Peyer's patch (tissue), 4 donors: ENCODE data around the gene KASH5. TPM values are rescaled to one million over a fixed set of nuclear protein-coding genes. Genes with fewer than 3 reads are reported as not detected.

Source experiments
- DNase-seq, 3 donors: peaks; one replicate each; pipeline ENCODE4 v3.0.0-alpha.2; 2017 to 2019
- H3K27ac ChIP-seq, 4 donors: fragments of 200-600 bp; sonication (generic); one replicate each; pipeline ENCODE4 v1.5.1; 2016 to 2019
- H3K27me3 ChIP-seq, 2 donors: fragments of 200-600 bp; sonication (generic); one replicate each; pipeline ENCODE4 v1.5.1; 2019
- H3K36me3 ChIP-seq, 3 donors: fragments of 200-600 bp; sonication (generic); one replicate each; pipeline ENCODE4 v1.5.1; 2016 to 2019
- H3K4me1 ChIP-seq, 4 donors: fragments of 200-600 bp; sonication (generic); one replicate each; pipeline ENCODE4 v1.5.1; 2016 to 2019
- H3K4me3 ChIP-seq, 4 donors: fragments of 200-600 bp; sonication (generic); 1 replicate in 3 of 4; 2 replicates in 1 of 4; pipeline ENCODE4 v1.5.1; 2016 to 2019; ENCODE audit warnings: mild to moderate bottlenecking in 1 of 4
- H3K9me3 ChIP-seq, 4 donors: fragments of 200-600 bp; sonication (generic); one replicate each; pipeline ENCODE4 v1.5.1; 2016 to 2019; ENCODE audit warnings: mild to moderate bottlenecking in 1 of 4
- CTCF ChIP-seq, 6 experiments: fragments of 450-650 bp in 4 of 6; fragments of 200-600 bp in 2 of 6; sonication (generic) in 1 of 6; IDR thresholded peaks; one replicate each; pipeline ENCODE4 v1.5.1; 2017 to 2019; ENCODE audit warnings: antibody characterized with exemption in 6 of 6, mild to moderate bottlenecking in 3 of 6, moderate library complexity in 1 of 6
- POLR2A ChIP-seq, 2 donors: fragments of 450-650 bp; IDR thresholded peaks; one replicate each; pipeline ENCODE4 v1.5.1; 2017; ENCODE audit warnings: antibody characterized with exemption in 2 of 2, mild to moderate bottlenecking in 2 of 2, moderate library complexity in 2 of 2
- total RNA-seq, 4 donors: library from RNA; depleted of rRNA; stranded (reverse); fragments of >200 nt; gene quantifications; one replicate each; pipeline ENCODE4 v1.1.0, GENCODE V29; 2016

KASH5 gene
- total RNA-seq, 4 donors from 2014 or later: not detected

GRCh38 chr19:49431330-49431749 is 43.3 kb downstream of the KASH5 start:
- H3K9me3 ChIP-seq: peaks cover 0 to 3% (median 0%) of the 10 kb centered on the region in 4 donors
- H3K4me1 ChIP-seq: peaks cover 0 to 12% (median 5%) of the 10 kb centered on the region in 4 donors
- TF ChIP-seq CTCF (IDR thresholded peaks at IDR 0.05) (no peak), POLR2A (IDR thresholded peaks at IDR 0.05) (no peak)
- H3K27me3 ChIP-seq: peaks cover 0 to 82% of the 10 kb centered on the region in 2 donors
- H3K36me3 ChIP-seq: no peaks in the 10 kb centered on the region
- no peak overlapping the region for H3K4me3 ChIP-seq
- DNase-seq: no peak
- H3K27ac ChIP-seq: no peak overlapping the region

- Histone ChIP-seq H3K4me1 (peaks cover 0 to 12% (median 5%) of the 10 kb centered on the region in 4 donors), H3K9me3 (peaks cover 0 to 4% (median 0%) of the 10 kb centered on the region in 4 donors), H3K27ac (no peak overlapping the region), H3K4me3 (no peak overlapping the region), H3K27me3 (peaks cover 0 to 82% of the 10 kb centered on the region in 2 donors), H3K36me3 (no peaks in the 10 kb centered on the region)
- TF ChIP-seq CTCF (IDR thresholded peaks at IDR 0.05) (no peak), POLR2A (IDR thresholded peaks at IDR 0.05) (no peak)
- DNase-seq: no peak
Measured at GRCh38 chr19:49432141-49433073, 44.4 kb downstream of the KASH5 start.

- peaks cover 0 to 73% of the 10 kb centered on the region in 2 donors for H3K27me3 ChIP-seq
- no peak for DNase-seq
- peaks cover 0 to 4% (median 0%) of the 10 kb centered on the region in 4 donors for H3K9me3 ChIP-seq
- no peak overlapping the region for H3K27ac ChIP-seq
- H3K4me3 ChIP-seq: no peak overlapping the region
- peaks cover 0 to 4% (median 2%) of the 10 kb centered on the region in 4 donors for H3K4me1 ChIP-seq
- H3K36me3 ChIP-seq: no peaks in the 10 kb centered on the region
- TF ChIP-seq CTCF (IDR thresholded peaks at IDR 0.05): no peak
- TF ChIP-seq POLR2A (IDR thresholded peaks at IDR 0.05): no peak
Measured at GRCh38 chr19:49433240-49433901, 45.3 kb downstream of the KASH5 start.

- H3K36me3 ChIP-seq: no peaks in the 10 kb centered on the region
- H3K27ac ChIP-seq: no peak overlapping the region
- peaks cover 0 to 73% of the 10 kb centered on the region in 2 donors for H3K27me3 ChIP-seq
- H3K9me3 ChIP-seq: peaks cover 0 to 4% (median 0%) of the 10 kb centered on the region in 4 donors
- DNase-seq: no peak
- no peaks in the 10 kb centered on the region for H3K4me1 ChIP-seq
- TF ChIP-seq POLR2A (IDR thresholded peaks at IDR 0.05) (no peak), CTCF (IDR thresholded peaks at IDR 0.05) (no peak)
- H3K4me3 ChIP-seq: no peak overlapping the region
Measured at GRCh38 chr19:49434907-49435583, 47.0 kb downstream of the KASH5 start.

- no peak for TF ChIP-seq POLR2A (IDR thresholded peaks at IDR 0.05)
- Histone ChIP-seq H3K4me1 (no peaks in the 10 kb centered on the region), H3K4me3 (no peak overlapping the region), H3K27ac (no peak overlapping the region), H3K27me3 (peaks cover 0 to 73% of the 10 kb centered on the region in 2 donors), H3K9me3 (peaks cover 0 to 4% (median 0%) of the 10 kb centered on the region in 4 donors), H3K36me3 (no peaks in the 10 kb centered on the region)
- DNase-seq: no peak
Measured at GRCh38 chr19:49435670-49436069, 47.6 kb downstream of the KASH5 start.
